ENCODE results near the gene MACROD2. TPM values are rescaled to one million over a fixed set of nuclear protein-coding genes. Genes with fewer than 3 reads are reported as not detected.

The MACROD2 gene
- total RNA-seq, 1 experiment from 2014 or later, result 1.6 TPM

DNA sequence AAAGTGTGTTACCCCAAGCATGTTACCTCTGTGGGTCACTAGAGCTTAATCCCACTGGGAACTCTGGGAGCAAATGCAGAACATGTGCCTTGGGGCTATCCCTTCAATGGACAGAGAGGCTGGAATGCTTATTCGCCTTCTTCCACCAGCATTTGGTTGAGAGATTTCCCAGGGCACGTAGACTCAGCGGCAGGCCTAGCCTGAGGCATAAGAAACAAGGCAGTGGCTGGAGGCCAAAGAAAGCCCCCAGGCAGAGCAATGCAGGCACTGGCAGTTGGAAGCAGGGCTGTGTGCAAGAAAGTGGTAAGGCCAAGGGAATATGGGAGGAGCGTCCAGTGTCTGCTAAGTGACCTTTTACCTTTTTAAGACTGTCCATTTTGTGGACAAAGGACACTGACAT is 456.1 kb downstream of the MACROD2 start:
- Histone ChIP-seq H3T11ph (ENCODE audit: low read length) (no peak overlapping the region), H2AK5ac (ENCODE audit: insufficient read length, low read length) (no peak overlapping the region), H3K4me2 (ENCODE audit: insufficient read depth, insufficient read length, low read length) (no peak overlapping the region), H2BK120ac (ENCODE audit: low read depth, low read length, poor library complexity, severe bottlenecking) (no peak overlapping the region), H2BK15ac (ENCODE audit: low read depth, low read length) (no peak overlapping the region), H3K14ac (ENCODE audit: insufficient read depth, low read length) (no peak overlapping the region), H4K8ac (replicated peaks; ENCODE audit: insufficient read length, low read depth, low read length) (no peak overlapping the region), H3K27me3 (ENCODE audit: insufficient read depth, low read length) (no peaks in the 10 kb centered on the region), H3K9ac (ENCODE audit: extremely low read depth, insufficient read length, low read length) (no peak overlapping the region), H3K79me2 (ENCODE audit: insufficient read depth, low read length) (no peaks in the 10 kb centered on the region), H4K5ac (ENCODE audit: insufficient read length, low read depth, low read length) (no peak overlapping the region), H3K27ac (ENCODE audit: insufficient read length, low read depth, low read length) (no peak overlapping the region), H3K23ac (ENCODE audit: insufficient read length, low read depth, low read length) (no peak overlapping the region), H3K4me1 (ENCODE audit: insufficient read depth, low read length) (no peaks in the 10 kb centered on the region; the same call in 1 of the 2 replicates), H3K4ac (ENCODE audit: low read depth, low read length) (no peak overlapping the region), H3K79me1 (ENCODE audit: insufficient read depth, low read depth, low read length, poor library complexity, severe bottlenecking) (no peaks in the 10 kb centered on the region), H4K91ac (ENCODE audit: insufficient read length, low read depth, low read length) (no peak overlapping the region), H3K56ac (ENCODE audit: insufficient read length, low read depth, low read length) (no peak overlapping the region), H3K18ac (ENCODE audit: insufficient read length, low read depth, low read length) (no peak overlapping the region), H2BK12ac (ENCODE audit: insufficient read length, low read depth, low read length) (no peak overlapping the region), H2BK5ac (ENCODE audit: insufficient read length, low read length) (no peak overlapping the region), H3K23me2 (ENCODE audit: insufficient read length, low read depth, low read length, poor library complexity, severe bottlenecking) (no peaks in the 10 kb centered on the region), H3K9me3 (ENCODE audit: control insufficient read depth, low read depth, low read length) (no peaks in the 10 kb centered on the region), H4K20me1 (ENCODE audit: control insufficient read depth, insufficient read depth, insufficient read length) (no peaks in the 10 kb centered on the region), H2BK20ac (ENCODE audit: low read depth, low read length, poor library complexity, severe bottlenecking) (no peak overlapping the region), H2AFZ (ENCODE audit: low read length) (no peak overlapping the region)
- H3K27me3 Mint-ChIP-seq (ENCODE audit: low read depth), result no peaks in the 10 kb centered on the region
- H3K36me3 Mint-ChIP-seq (ENCODE audit: insufficient read depth in 1 of 3, low read depth in 3 of 3), result peaks cover 1 to 4% (median 2%) of the 10 kb centered on the region in 3 experiments; a peak in 2 of 7 replicates
- DNase-seq, result peak; percentile 40
- no peak for TF ChIP-seq CTCF (conservative IDR thresholded peaks at IDR 0.05)
- H3K4me3 Mint-ChIP-seq, result no peak overlapping the region
- H3K27ac Mint-ChIP-seq, result peak overlapping the region in 2 of 3 experiments; percentile 79 to 86; a peak in 1 of 7 replicates
- WGBS (ENCODE audit: extremely low coverage, insufficient read length, low lambda C conversion rate), result no CpG with 5 or more reads among the region's 4 CpGs
- peaks cover 7 to 10% of the 10 kb centered on the region in 2 experiments for H3K4me1 Mint-ChIP-seq
- H3K9me3 Mint-ChIP-seq, result peaks cover 0 to 3% of the 10 kb centered on the region in 2 experiments; a peak in 1 of 5 replicates

All from H9 (cell line).